Measurements from ENCODE around the gene FRMD4A.

- TF ChIP-seq CTCF (conservative IDR thresholded peaks at IDR 0.05; ENCODE audit: low read length) (no peak), EZH2phosphoT487 (IDR thresholded peaks at IDR 0.05; ENCODE audit: borderline replicate concordance, low read depth, low read length) (no peak)
Observed at GRCh38 chr10:13693783-13694700, 636.7 kb downstream of the FRMD4A start.
